ENCODE data around the gene PLCD3.

GRCh38 chr17:45098869-45099616 is 33.3 kb downstream of the PLCD3 start:
- peak in 3 of 4 experiments; percentile 83 to 95 (median 94) for TF ChIP-seq CTCF (IDR thresholded peaks at IDR 0.05)
- peak; percentile 56 for TF ChIP-seq POLR2AphosphoS5 (IDR thresholded peaks at IDR 0.05)

Measured in gastroesophageal sphincter (tissue), 3 donors.